ENCODE data around the gene APOBEC3C.
"Not testable (repeated sequence)": the region's sequence is repeated elsewhere in the genome, so short reads cannot be mapped to it uniquely, and the experiment has no call there.

The APOBEC3C gene

DNA sequence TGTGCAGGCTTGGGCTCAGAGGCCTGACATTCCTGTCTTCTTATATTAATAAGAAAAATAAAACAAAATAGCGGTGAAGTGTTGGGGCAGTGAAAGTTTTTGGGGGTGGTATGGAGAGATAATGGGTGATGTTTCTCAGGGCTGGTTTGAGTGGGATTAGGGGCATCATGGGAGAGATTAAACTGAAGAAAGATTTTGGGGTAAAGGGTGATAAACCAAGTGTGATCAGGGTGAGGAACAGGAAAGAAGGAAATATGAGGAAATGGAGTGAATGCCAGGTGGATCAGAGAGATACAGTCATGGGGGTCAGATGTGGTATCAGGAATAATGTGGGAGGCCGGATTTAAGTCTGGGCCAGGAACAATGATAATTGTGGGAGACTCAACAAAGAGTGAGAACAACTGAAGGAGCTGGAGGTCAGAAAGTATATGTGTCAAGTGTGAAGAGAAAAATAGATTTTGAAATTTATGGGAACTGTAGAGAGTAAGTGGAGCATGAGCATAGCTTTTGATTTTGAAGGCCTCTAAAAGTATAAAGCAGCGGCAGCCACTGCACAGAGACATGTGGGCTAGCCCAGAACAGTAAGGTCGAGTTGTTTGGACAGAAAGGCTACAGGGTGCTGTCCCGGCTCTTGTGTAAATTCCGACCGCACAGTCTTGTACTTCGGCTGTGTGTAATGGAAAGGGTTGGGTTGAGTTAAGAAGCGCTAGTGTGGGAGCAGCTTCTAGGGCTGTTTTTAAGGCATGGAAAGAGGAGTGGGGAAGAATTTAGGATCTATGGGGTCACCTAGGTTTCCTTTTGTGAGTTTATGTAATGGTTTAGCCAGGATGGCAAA, 52.6 kb downstream of the APOBEC3C start:
- not testable (repeated sequence) for DNase-seq

DNA sequence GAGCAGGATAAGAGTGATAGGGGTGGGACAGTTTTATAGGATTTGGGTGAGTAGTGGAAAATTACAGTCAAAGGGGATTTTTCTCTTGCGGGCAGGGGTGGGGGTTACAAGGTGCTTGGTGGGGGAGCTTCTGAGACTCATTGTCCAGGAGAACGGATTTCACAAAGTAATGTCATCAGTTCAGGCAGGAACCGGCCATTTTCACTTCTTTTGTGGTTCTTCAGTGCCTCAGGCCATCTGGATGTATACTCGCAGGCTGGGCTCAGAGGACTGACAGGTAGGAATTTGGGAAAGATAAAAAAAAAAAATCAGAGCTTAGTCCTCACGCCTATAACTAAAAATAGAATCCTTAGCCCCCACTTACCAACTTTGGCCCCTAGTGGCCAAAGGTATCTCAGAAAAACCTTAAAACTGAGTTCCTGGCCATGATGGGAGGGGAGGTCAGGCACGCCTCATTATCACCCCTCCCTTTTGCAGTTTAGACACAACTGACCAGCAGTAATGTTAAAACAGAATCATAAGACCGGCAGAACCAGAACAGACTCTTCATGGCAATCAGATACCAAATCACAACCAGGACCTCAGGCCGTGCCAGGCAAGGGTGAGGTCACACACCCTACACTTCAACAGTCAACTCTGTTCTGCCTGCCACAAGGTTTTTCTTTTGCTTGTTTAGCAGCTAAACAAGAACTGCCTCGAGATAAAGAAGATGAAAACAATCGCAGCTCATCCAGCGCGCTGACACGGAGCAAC, 54.2 kb downstream of the APOBEC3C start:
- no peak for DNase-seq

All from NCI-H345 (cell line).